Immature natural killer cell (primary cell): ENCODE results near the gene OGDHL. TPM values are rescaled to one million over a fixed set of nuclear protein-coding genes. Genes with fewer than 3 reads are reported as not detected.
"Not testable (repeated sequence)": the region's sequence is repeated elsewhere in the genome, so short reads cannot be mapped to it uniquely, and the experiment has no call there.

Experiments
- DNase-seq, 3 donors: peaks; one replicate each; pipeline ENCODE4 v3.0.0; 2022; ENCODE audit warnings: mixed read lengths in 1 of 3
- H3K27ac Mint-ChIP-seq, 6 donors: one replicate each; pipeline ENCODE4 v1.8.0; 2020; ENCODE audit warnings: mixed read lengths in 6 of 6, mild to moderate bottlenecking in 5 of 6, inconsistent platforms in 4 of 6, moderate library complexity in 3 of 6
- H3K27me3 Mint-ChIP-seq, 3 donors: one replicate each; pipeline ENCODE4 v1.8.0; 2020 to 2021; ENCODE audit warnings: low read depth in 3 of 3, mild to moderate bottlenecking in 3 of 3, mixed read lengths in 3 of 3, moderate library complexity in 3 of 3, inconsistent platforms in 1 of 3
- H3K36me3 Mint-ChIP-seq, 3 donors: one replicate each; pipeline ENCODE4 v1.8.0; 2020; ENCODE audit warnings: mixed read lengths in 3 of 3, inconsistent platforms in 2 of 3, mild to moderate bottlenecking in 2 of 3
- H3K4me1 Mint-ChIP-seq, 2 donors: one replicate each; pipeline ENCODE4 v1.8.0; 2020; ENCODE audit warnings: inconsistent platforms in 2 of 2, mild to moderate bottlenecking in 2 of 2, mixed read lengths in 2 of 2, moderate library complexity in 1 of 2
- H3K4me3 Mint-ChIP-seq, 5 donors: one replicate each; pipeline ENCODE4 v1.8.0; 2020; ENCODE audit warnings: mild to moderate bottlenecking in 5 of 5, mixed read lengths in 5 of 5, inconsistent platforms in 3 of 5, moderate library complexity in 3 of 5
- H3K9me3 Mint-ChIP-seq, 6 donors: one replicate each; pipeline ENCODE4 v1.8.0; 2020; ENCODE audit warnings: mild to moderate bottlenecking in 6 of 6, mixed read lengths in 6 of 6, inconsistent platforms in 4 of 6, moderate library complexity in 3 of 6
- polyA plus RNA-seq, 3 donors: library from polyadenylated mRNA; unstranded; fragments of 300-500 nt; fragmentation: Illumina TruSeq; gene quantifications; one replicate each; pipeline ENCODE4 v1.2.3, GENCODE V29; 2021

Gene OGDHL
- polyA plus RNA-seq, 3 donors from 2014 or later = not detected

- H3K36me3 Mint-ChIP-seq = peaks cover 0 to 3% (median 0%) of the 10 kb centered on the region in 3 donors
- no peak overlapping the region for H3K4me3 Mint-ChIP-seq
- H3K27me3 Mint-ChIP-seq = peaks cover 5 to 28% (median 8%) of the 10 kb centered on the region in 3 donors
- H3K4me1 Mint-ChIP-seq = no peaks in the 10 kb centered on the region
- peaks cover 0 to 6% (median 0%) of the 10 kb centered on the region in 6 donors for H3K9me3 Mint-ChIP-seq
- no peak for DNase-seq
- no peak overlapping the region for H3K27ac Mint-ChIP-seq
Observed at GRCh38 chr10:49768329-49768728, 6.2 kb upstream of the OGDHL start.

DNA sequence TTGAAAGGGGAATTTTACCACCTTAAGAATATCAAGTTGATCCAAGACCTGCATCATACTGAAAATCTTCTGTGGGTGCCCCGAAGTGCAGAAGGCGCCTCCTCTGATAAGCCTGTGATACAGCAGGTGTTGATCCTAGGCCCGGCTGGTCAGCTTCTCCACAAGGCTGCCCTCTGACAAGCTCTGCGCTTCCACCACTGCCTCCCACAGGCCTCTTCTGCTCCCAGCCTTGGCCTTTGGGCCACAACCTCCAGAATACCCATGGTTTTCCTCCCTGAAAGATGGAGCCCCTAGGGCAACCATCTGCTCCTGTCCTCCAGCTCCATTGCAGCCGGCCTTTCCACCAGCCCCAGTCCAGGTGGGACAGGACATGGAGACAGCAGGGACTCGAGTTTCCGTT, 5.6 kb upstream of the OGDHL start:
- Mint-ChIP-seq H3K4me1 (peaks cover 2 to 4% of the 10 kb centered on the region in 2 donors), H3K27me3 (peaks cover 6 to 32% (median 8%) of the 10 kb centered on the region in 3 donors), H3K9me3 (peaks cover 0 to 6% (median 0%) of the 10 kb centered on the region in 6 donors), H3K36me3 (peaks cover 0 to 3% (median 0%) of the 10 kb centered on the region in 3 donors), H3K4me3 (no peak overlapping the region), H3K27ac (no peak overlapping the region)
- DNase-seq = no peak

DNA sequence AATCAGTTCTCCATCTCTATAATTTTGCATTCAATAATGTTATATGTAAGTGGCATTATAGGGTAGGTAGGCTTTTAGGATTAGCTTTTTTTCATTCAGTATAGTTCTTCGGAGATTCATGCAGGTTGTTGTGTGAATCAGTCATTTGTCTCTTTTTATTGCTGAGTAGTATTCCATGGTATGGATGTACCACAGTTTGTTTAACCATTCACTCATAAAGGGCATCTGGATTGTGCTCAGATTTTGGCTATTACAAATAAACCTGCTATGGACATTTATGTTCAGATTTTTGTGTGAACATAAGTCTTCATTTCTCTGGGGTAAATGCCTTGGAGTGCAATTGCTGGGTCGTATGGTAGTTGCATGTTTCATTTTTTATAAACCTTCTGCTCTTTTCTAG, 4.4 kb upstream of the OGDHL start:
- Mint-ChIP-seq H3K36me3 (peaks cover 0 to 3% (median 0%) of the 10 kb centered on the region in 3 donors), H3K27ac (no peak overlapping the region), H3K27me3 (peaks cover 7 to 30% (median 10%) of the 10 kb centered on the region in 3 donors), H3K9me3 (peaks cover 0 to 6% (median 0%) of the 10 kb centered on the region in 6 donors), H3K4me1 (peaks cover 5 to 9% of the 10 kb centered on the region in 2 donors), H3K4me3 (no peak overlapping the region)
- DNase-seq = no peak

DNA sequence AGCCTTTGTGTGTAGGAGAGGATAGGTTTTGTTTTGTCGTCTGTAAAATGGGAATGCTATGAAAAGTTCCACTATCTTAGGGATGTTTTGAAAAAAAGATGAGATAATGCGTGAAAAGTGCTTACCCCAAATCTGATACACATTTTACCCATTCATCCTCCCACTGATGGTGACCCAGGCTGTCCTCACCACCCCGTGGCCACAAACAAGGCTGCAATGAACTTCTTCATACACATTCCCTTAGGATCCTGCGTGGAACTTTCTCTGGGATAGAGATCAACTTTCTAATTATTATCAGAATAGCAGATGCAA, 399 bp upstream of the OGDHL start:
- Mint-ChIP-seq H3K36me3 (peaks cover 0 to 3% (median 0%) of the 10 kb centered on the region in 3 donors), H3K27me3 (peaks cover 3 to 27% (median 6%) of the 10 kb centered on the region in 3 donors), H3K4me1 (peaks cover 5 to 9% of the 10 kb centered on the region in 2 donors), H3K27ac (no peak overlapping the region), H3K9me3 (peaks cover 0 to 6% (median 0%) of the 10 kb centered on the region in 6 donors), H3K4me3 (peak overlapping the region; percentile 44 to 68 (median 63))
- no peak for DNase-seq

- H3K4me3 Mint-ChIP-seq = peak overlapping the region in 4 of 5 donors; percentile 10 to 44 (median 36)
- peaks cover 0 to 3% (median 0%) of the 10 kb centered on the region in 3 donors for H3K36me3 Mint-ChIP-seq
- DNase-seq = no peak
- peaks cover 5 to 9% of the 10 kb centered on the region in 2 donors for H3K4me1 Mint-ChIP-seq
- H3K27me3 Mint-ChIP-seq = peaks cover 3 to 20% (median 6%) of the 10 kb centered on the region in 3 donors
- H3K27ac Mint-ChIP-seq = no peak overlapping the region
- no peaks in the 10 kb centered on the region for H3K9me3 Mint-ChIP-seq
Observed at GRCh38 chr10:49761201-49761788, 828 bp downstream of the OGDHL start.

DNA sequence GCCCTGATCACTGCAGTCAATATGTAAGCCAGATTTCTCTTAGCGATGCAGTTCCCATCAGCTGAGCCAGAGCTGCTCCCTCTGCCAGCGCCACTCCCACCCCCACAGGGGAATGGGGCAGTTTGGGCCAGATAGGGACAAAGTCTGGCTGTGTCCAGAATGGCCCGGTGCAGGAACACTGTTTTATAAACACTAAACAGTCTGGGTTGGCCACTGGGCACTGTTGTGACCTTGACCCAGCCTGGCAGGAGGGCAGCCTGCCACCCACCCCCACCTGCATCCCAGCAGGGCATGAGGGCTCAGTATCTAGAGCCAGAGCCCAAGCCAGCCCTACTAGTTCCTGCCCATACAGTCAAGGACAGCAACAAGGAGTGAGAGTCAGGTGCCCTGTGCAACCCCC, 1.3 kb downstream of the OGDHL start:
- H3K4me1 Mint-ChIP-seq = peaks cover 5 to 9% of the 10 kb centered on the region in 2 donors
- H3K9me3 Mint-ChIP-seq = no peaks in the 10 kb centered on the region
- no peak for DNase-seq
- H3K27ac Mint-ChIP-seq = no peak overlapping the region
- peaks cover 3 to 20% (median 6%) of the 10 kb centered on the region in 3 donors for H3K27me3 Mint-ChIP-seq
- peak overlapping the region in 4 of 5 donors; percentile 10 to 44 (median 36) for H3K4me3 Mint-ChIP-seq
- peaks cover 0 to 3% (median 0%) of the 10 kb centered on the region in 3 donors for H3K36me3 Mint-ChIP-seq

DNA sequence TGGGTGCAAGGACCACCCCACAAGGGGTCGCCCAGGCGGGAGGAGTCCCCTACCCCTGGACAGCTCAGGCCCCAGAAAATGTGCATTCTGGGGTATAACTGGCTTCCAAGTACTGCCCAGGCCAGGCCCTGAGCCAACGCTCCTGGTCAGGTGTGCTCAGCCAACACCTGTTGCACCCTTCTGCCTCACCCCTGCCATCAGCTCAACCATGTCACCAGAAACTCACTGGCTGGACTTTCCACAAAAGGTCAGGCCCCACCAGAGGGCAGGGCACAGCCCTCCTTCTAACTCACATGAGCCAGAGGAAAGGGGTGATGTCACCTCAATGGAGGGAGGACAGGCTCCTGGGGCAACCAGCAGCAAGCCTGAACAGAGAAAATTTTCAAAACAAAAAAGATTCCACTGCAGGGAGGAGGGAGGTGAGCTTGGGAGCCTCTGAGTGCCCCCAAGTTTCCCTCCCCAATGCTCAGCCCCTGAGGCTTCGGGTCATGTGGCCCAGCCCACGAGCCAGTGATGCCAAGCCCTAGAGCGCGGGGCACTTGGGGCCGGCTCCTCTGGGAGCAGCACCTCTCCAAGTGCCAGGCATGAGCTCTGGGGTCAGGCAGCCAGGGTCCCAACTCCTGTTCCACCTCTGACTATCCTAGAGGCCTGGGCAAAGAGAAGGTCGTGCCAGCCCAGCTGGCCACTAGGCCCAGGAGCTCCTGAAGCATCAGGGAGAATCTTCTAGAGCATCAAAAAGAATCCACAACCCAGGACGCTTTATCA, 2.2 kb downstream of the OGDHL start:
- Mint-ChIP-seq H3K4me3 (peak overlapping the region in 1 of 5 donors; percentile 38), H3K9me3 (no peaks in the 10 kb centered on the region), H3K27me3 (peaks cover 3 to 20% (median 6%) of the 10 kb centered on the region in 3 donors), H3K27ac (no peak overlapping the region), H3K36me3 (peaks cover 0 to 3% (median 0%) of the 10 kb centered on the region in 3 donors), H3K4me1 (peaks cover 5 to 9% of the 10 kb centered on the region in 2 donors)
- no peak for DNase-seq

DNA sequence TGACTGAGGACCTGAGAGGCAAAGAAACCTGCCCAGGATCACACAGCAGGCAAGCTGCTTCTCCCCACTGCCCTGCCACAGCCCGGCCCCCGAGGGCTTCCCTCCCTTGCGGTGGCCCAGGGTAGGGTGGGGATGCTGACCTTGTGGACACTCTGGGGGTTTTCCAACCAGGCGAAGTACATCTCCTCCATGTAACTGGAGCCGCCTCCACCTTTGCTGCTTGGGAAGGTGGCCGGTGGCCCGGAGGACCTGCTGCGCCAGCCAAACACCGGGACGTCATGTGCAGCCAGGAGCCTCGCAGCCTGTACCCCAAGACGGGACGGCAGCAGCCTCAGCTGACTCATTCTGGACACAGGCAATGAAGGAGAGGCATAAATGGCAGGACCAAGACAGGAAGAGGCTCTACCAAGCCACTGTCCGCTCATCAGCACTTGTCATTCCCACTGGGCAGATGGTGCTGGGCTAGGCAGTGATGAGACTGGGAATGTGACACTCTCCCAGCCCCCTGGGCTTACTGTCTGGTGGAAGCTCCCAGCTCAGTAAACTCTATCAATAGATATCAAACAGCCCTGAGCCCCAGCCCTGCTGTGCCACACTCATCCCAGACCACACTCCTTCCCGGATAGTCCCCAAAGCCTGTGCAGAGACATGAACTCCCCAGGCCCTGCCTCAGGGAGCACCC, 3.7 kb downstream of the OGDHL start:
- peaks cover 5 to 9% of the 10 kb centered on the region in 2 donors for H3K4me1 Mint-ChIP-seq
- no peak for DNase-seq

GRCh38 chr10:49756641-49757040, 5.5 kb downstream of the OGDHL start:
- Mint-ChIP-seq H3K9me3 (no peaks in the 10 kb centered on the region), H3K36me3 (no peaks in the 10 kb centered on the region), H3K4me1 (no peaks in the 10 kb centered on the region), H3K27me3 (peaks cover 3 to 12% (median 5%) of the 10 kb centered on the region in 3 donors), H3K4me3 (no peak overlapping the region), H3K27ac (no peak overlapping the region)
- DNase-seq = no peak

More for the DNA sequence above, 3.7 kb downstream of the OGDHL start:
- Mint-ChIP-seq H3K9me3 (no peaks in the 10 kb centered on the region), H3K27me3 (peaks cover 5 to 16% (median 6%) of the 10 kb centered on the region in 3 donors), H3K4me3 (no peak overlapping the region), H3K36me3 (no peaks in the 10 kb centered on the region), H3K27ac (no peak overlapping the region)

DNA sequence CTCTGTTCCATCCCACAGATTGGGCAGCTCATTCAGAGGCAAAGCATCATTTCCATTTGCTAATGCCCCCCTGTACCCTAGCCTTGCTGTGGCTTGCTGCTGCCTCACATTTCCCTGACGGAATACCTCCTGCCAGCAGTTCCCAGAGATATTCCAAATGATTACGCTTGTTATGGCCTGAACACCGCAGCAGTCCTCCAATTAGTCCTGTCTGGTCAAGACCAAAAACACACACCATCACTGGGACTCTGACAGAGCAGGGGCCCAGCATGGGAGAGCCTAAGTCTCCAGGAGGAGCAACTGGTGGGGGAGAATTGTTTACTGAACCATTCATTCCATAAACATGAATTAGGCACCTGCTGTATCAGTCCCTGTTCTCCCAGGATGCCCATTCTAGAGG, 6.1 kb downstream of the OGDHL start:
- Mint-ChIP-seq H3K36me3 (no peaks in the 10 kb centered on the region), H3K4me1 (no peaks in the 10 kb centered on the region), H3K27ac (no peak overlapping the region), H3K4me3 (no peak overlapping the region), H3K9me3 (no peaks in the 10 kb centered on the region), H3K27me3 (peaks cover 1 to 12% (median 4%) of the 10 kb centered on the region in 3 donors)
- no peak for DNase-seq

DNA sequence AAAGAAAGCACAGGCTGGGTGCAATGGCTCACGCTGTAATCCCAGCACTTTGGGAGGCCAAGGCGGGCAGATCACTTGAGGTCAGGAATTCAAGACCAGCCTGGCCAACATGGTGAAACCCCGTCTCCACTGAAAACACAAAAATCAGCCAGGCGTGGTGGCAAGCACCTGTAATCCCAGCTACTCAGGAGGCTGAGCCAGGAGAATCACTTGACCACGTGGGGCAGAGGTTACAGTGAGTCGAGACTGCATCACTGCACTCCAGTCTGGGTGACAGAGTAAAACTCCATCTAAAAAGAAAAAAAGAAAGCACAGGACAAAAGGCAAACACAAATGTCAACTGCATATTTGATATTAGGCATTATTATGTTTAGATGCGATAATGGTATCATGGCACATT, 7.2 kb downstream of the OGDHL start:
- not testable (repeated sequence) for H3K36me3 Mint-ChIP-seq, DNase-seq, H3K4me1 Mint-ChIP-seq, H3K4me3 Mint-ChIP-seq, H3K27me3 Mint-ChIP-seq, H3K27ac Mint-ChIP-seq, H3K9me3 Mint-ChIP-seq

- no peak for DNase-seq
- H3K36me3 Mint-ChIP-seq = no peaks in the 10 kb centered on the region
- H3K4me1 Mint-ChIP-seq = no peaks in the 10 kb centered on the region
- no peak overlapping the region for H3K4me3 Mint-ChIP-seq
- no peaks in the 10 kb centered on the region for H3K9me3 Mint-ChIP-seq
- peaks cover 0 to 4% (median 3%) of the 10 kb centered on the region in 3 donors for H3K27me3 Mint-ChIP-seq
- H3K27ac Mint-ChIP-seq = no peak overlapping the region
Observed at GRCh38 chr10:49752584-49752983, 9.5 kb downstream of the OGDHL start.

DNA sequence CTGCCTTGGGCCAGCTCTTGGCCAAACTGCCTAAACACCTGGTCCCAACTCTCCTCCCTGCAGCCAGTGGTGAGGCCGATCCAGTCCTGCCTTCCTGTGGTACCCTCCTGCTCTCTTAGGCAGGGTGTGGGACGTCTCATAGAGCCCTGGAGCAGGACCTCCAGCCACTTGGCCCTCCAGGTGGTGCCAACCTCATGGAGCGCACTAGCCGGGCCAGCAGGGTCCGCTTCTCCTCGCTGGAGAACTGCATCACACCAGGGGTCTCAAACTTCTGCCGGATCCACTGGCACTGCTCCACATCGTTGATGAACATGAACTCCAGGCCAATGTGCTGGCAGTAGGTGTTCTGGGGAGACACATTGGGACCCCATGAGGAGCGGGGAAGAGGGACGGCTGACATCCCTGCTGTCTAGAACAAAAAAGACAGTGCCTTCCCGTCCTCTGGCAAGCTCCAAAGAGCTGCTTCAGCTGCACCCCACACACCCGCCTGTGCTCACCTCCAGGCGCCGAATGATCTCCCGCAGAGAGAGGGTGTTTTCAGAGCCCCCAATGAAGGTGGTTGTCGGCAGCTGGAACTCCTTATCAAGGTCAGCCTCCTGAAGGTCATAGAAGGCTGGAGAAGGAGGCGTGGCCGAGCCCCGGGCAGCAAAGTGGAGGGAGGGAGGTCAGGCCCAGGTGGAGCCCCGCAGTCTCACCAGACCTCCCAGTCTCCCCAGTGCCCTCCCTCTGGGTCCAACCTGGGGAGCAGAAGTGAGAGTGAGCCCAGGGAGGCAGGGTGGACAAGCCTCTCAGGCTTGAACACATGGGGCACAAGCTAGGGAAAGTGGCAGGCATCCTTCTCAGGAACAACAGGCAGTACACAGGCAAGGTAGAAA, 10.2 kb downstream of the OGDHL start:
- no peaks in the 10 kb centered on the region for H3K4me1 Mint-ChIP-seq
- H3K27ac Mint-ChIP-seq = no peak overlapping the region
- no peak overlapping the region for H3K4me3 Mint-ChIP-seq
- no peaks in the 10 kb centered on the region for H3K36me3 Mint-ChIP-seq
- H3K27me3 Mint-ChIP-seq = peaks cover 0 to 4% (median 3%) of the 10 kb centered on the region in 3 donors
- no peak for DNase-seq
- H3K9me3 Mint-ChIP-seq = no peaks in the 10 kb centered on the region
